ENCODE results near the gene SNX8.

GRCh38 chr7:2245883-2246675, 68.2 kb downstream of the SNX8 start:
- no peak for TF ChIP-seq CTCF (IDR thresholded peaks at IDR 0.05; ENCODE audit: borderline replicate concordance, extremely low read depth, low read length, poor library complexity, severe bottlenecking)
- no peak for TF ChIP-seq EZH2 (IDR thresholded peaks at IDR 0.05; ENCODE audit: borderline replicate concordance, low read depth, low read length, severe bottlenecking)
